ENCODE data around the gene TMEM232. TPM values are rescaled to one million over a fixed set of nuclear protein-coding genes. Genes with fewer than 3 reads are reported as not detected.
A peak's percentile ranks its signal among the peaks of the same experiment; 100 is the strongest.
"Not testable (repeated sequence)": the region's sequence is repeated elsewhere in the genome, so short reads cannot be mapped to it uniquely, and the experiment has no call there.

TMEM232 gene
- total and polyA plus RNA-seq, 4 experiments from 2014 or later: 0.40 to 2.2 (median 1.7) TPM; not detected in 1

- POLR2A ChIA-PET (ENCODE audit: partially characterized antibody): no interaction called here
- H3K4me1 Mint-ChIP-seq: peaks cover 17 to 37% (median 27%) of the 10 kb centered on the region in 4 donors
These were observed 10.3 kb upstream of the TMEM232 start for GRCh38 chr5:110736753-110737152.

GRCh38 chr5:110735556-110735955, 9.1 kb upstream of the TMEM232 start:
- intact Hi-C loops (cut with micrococcal nuclease): loop anchor here (5.0 to 10.0 kb wide), 3 partner anchors 779 to 1979 kb away; partner anchors contain the start of gene STARD4
- Mint-ChIP-seq H3K4me1 (peaks cover 12 to 27% (median 19%) of the 10 kb centered on the region in 4 donors), H3K27me3 (peaks cover 11 to 14% of the 10 kb centered on the region in 2 donors), H3K9me3 (peaks cover 0 to 3% (median 0%) of the 10 kb centered on the region in 8 donors), H3K27ac (no peak overlapping the region), H3K36me3 (peaks cover 4 to 12% of the 10 kb centered on the region in 2 donors), H3K4me3 (peak overlapping the region in 1 of 8 donors; percentile 21)
- ChIA-PET CTCF (ENCODE audit: partially characterized antibody) (no interaction called here), POLR2A (ENCODE audit: partially characterized antibody) (no interaction called here)
- H3K36me3 ChIP-seq (ENCODE audit: insufficient read depth, low read length): no peaks in the 10 kb centered on the region
- peaks cover 18% of the 10 kb centered on the region for H3K4me1 ChIP-seq (ENCODE audit: insufficient read depth, low read length)
- DNase-seq: no peak
- no peak overlapping the region for H3K4me3 ChIP-seq (ENCODE audit: low read length in 2 of 2)
- H3K27ac ChIP-seq (ENCODE audit: low read depth, low read length): no peak overlapping the region
- H3K27me3 ChIP-seq (ENCODE audit: insufficient read depth, low read length): no peaks in the 10 kb centered on the region
- H3K9me3 ChIP-seq (ENCODE audit: control insufficient read depth in 1 of 2, low read length in 2 of 2): no peaks in the 10 kb centered on the region

More at GRCh38 chr5:110736753-110737152, 10.3 kb upstream of the TMEM232 start:
- no peaks in the 10 kb centered on the region for H3K9me3 ChIP-seq (ENCODE audit: control insufficient read depth in 1 of 2, low read length in 2 of 2)
- H3K27me3 ChIP-seq (ENCODE audit: insufficient read depth, low read length): no peaks in the 10 kb centered on the region
- no peak overlapping the region for H3K27ac ChIP-seq (ENCODE audit: low read depth, low read length)
- no peaks in the 10 kb centered on the region for H3K36me3 ChIP-seq (ENCODE audit: insufficient read depth, low read length)
- intact Hi-C loops (cut with micrococcal nuclease): loop anchor here (5.0 to 10.0 kb wide), 3 partner anchors 778 to 1978 kb away; partner anchors contain the start of gene STARD4
- CTCF ChIA-PET (ENCODE audit: partially characterized antibody): interaction anchor here (0.6 kb wide), 1 partner anchor 1142 kb away, joined by 3 read pairs; no protein-coding TSS in a partner anchor
- no peak overlapping the region for H3K4me3 ChIP-seq (ENCODE audit: low read length in 2 of 2)
- H3K9me3 Mint-ChIP-seq: peaks cover 0 to 3% (median 0%) of the 10 kb centered on the region in 8 donors
- peak overlapping the region in 3 of 8 donors; percentile 14 to 61 (median 36) for H3K4me3 Mint-ChIP-seq
- peaks cover 11% of the 10 kb centered on the region in 2 donors for H3K27me3 Mint-ChIP-seq
- H3K36me3 Mint-ChIP-seq: peaks cover 3 to 15% of the 10 kb centered on the region in 2 donors
- DNase-seq: no peak
- H3K4me1 ChIP-seq (ENCODE audit: insufficient read depth, low read length): peaks cover 26% of the 10 kb centered on the region
- peak overlapping the region in 2 of 7 donors; percentile 9 for H3K27ac Mint-ChIP-seq

GRCh38 chr5:110734101-110734500, 7.6 kb upstream of the TMEM232 start:
- DNase-seq: no peak
- Histone ChIP-seq H3K4me1 (ENCODE audit: insufficient read depth, low read length) (peaks cover 7% of the 10 kb centered on the region), H3K4me3 (ENCODE audit: low read length in 2 of 2) (no peak overlapping the region), H3K9me3 (ENCODE audit: control insufficient read depth in 1 of 2, low read length in 2 of 2) (no peaks in the 10 kb centered on the region), H3K27me3 (ENCODE audit: insufficient read depth, low read length) (no peaks in the 10 kb centered on the region), H3K36me3 (ENCODE audit: insufficient read depth, low read length) (no peaks in the 10 kb centered on the region), H3K27ac (ENCODE audit: low read depth, low read length) (no peak overlapping the region)
- ChIA-PET CTCF (ENCODE audit: partially characterized antibody) (no interaction called here), POLR2A (ENCODE audit: partially characterized antibody) (no interaction called here)
- Mint-ChIP-seq H3K27ac (no peak overlapping the region), H3K4me1 (peaks cover 5 to 13% (median 8%) of the 10 kb centered on the region in 4 donors), H3K27me3 (peaks cover 11 to 17% of the 10 kb centered on the region in 2 donors), H3K9me3 (peaks cover 0 to 3% (median 0%) of the 10 kb centered on the region in 8 donors), H3K36me3 (peaks cover 4 to 10% of the 10 kb centered on the region in 2 donors), H3K4me3 (no peak overlapping the region)
- intact Hi-C loops (cut with micrococcal nuclease): loop anchor here (10.0 kb wide), 2 partner anchors 781 to 1981 kb away; partner anchors contain the start of gene STARD4

GRCh38 chr5:110731499-110731898, 5.0 kb upstream of the TMEM232 start:
- DNase-seq; H3K36me3 ChIP-seq (ENCODE audit: insufficient read depth, low read length); H3K27ac Mint-ChIP-seq; H3K36me3 Mint-ChIP-seq; H3K9me3 Mint-ChIP-seq; H3K9me3 ChIP-seq (ENCODE audit: control insufficient read depth in 1 of 2, low read length in 2 of 2); H3K27ac ChIP-seq (ENCODE audit: low read depth, low read length); H3K4me3 Mint-ChIP-seq; H3K27me3 ChIP-seq (ENCODE audit: insufficient read depth, low read length); POLR2A ChIA-PET (ENCODE audit: partially characterized antibody); CTCF ChIA-PET (ENCODE audit: partially characterized antibody); H3K4me1 Mint-ChIP-seq; H3K4me3 ChIP-seq (ENCODE audit: low read length in 2 of 2); H3K4me1 ChIP-seq (ENCODE audit: insufficient read depth, low read length): not testable (repeated sequence)
- intact Hi-C loops (cut with micrococcal nuclease): loop anchor here (10.0 kb wide), 2 partner anchors 783 to 1983 kb away; partner anchors contain the start of gene STARD4
- H3K27me3 Mint-ChIP-seq: peaks cover 10 to 14% of the 10 kb centered on the region in 2 donors

GRCh38 chr5:110727025-110727314, 499 bp upstream of the TMEM232 start:
- H3K27me3 ChIP-seq (ENCODE audit: insufficient read depth, low read length): no peaks in the 10 kb centered on the region
- peak overlapping the region in 6 of 7 donors; percentile 27 to 90 (median 58) for H3K27ac Mint-ChIP-seq
- ChIA-PET POLR2A (ENCODE audit: partially characterized antibody) (interaction anchor here (1.0 to 2.4 kb wide), 3 partner anchors 11 to 1434 kb away, joined by 3 to 9 read pairs (median 4); partner anchors contain the start of gene SLC25A46), CTCF (ENCODE audit: partially characterized antibody) (interaction anchor here (1.0 to 1.1 kb wide), 2 partner anchors 11 to 13 kb away, joined by 3 to 8 read pairs; partner anchors contain the start of gene SLC25A46)
- H3K36me3 ChIP-seq (ENCODE audit: insufficient read depth, low read length): no peaks in the 10 kb centered on the region
- no peaks in the 10 kb centered on the region for H3K4me1 ChIP-seq (ENCODE audit: insufficient read depth, low read length)
- H3K4me3 Mint-ChIP-seq: peak overlapping the region; percentile 79 to 94 (median 86)
- peak overlapping the region; percentile 61 to 75 for H3K4me3 ChIP-seq (ENCODE audit: low read length in 2 of 2)
- H3K4me1 Mint-ChIP-seq: peaks cover 0 to 9% (median 3%) of the 10 kb centered on the region in 4 donors
- H3K9me3 ChIP-seq (ENCODE audit: control insufficient read depth in 1 of 2, low read length in 2 of 2): no peaks in the 10 kb centered on the region
- intact Hi-C loops (cut with micrococcal nuclease): no loop called here
- H3K36me3 Mint-ChIP-seq: peaks cover 0 to 3% of the 10 kb centered on the region in 2 donors
- no peaks in the 10 kb centered on the region for H3K9me3 Mint-ChIP-seq
- DNase-seq: no peak
- peaks cover 0 to 5% of the 10 kb centered on the region in 2 donors for H3K27me3 Mint-ChIP-seq
- H3K27ac ChIP-seq (ENCODE audit: low read depth, low read length): no peak overlapping the region

GRCh38 chr5:110718311-110718710, 8.2 kb downstream of the TMEM232 start:
- no peaks in the 10 kb centered on the region for H3K36me3 ChIP-seq (ENCODE audit: insufficient read depth, low read length)
- POLR2A ChIA-PET (ENCODE audit: partially characterized antibody): no interaction called here
- no peaks in the 10 kb centered on the region for H3K4me1 Mint-ChIP-seq
- H3K27ac Mint-ChIP-seq: no peak overlapping the region
- CTCF ChIA-PET (ENCODE audit: partially characterized antibody): no interaction called here
- no peak for DNase-seq
- H3K36me3 Mint-ChIP-seq: no peaks in the 10 kb centered on the region
- H3K4me3 Mint-ChIP-seq: no peak overlapping the region
- no peaks in the 10 kb centered on the region for H3K4me1 ChIP-seq (ENCODE audit: insufficient read depth, low read length)
- peaks cover 0 to 5% of the 10 kb centered on the region in 2 donors for H3K27me3 Mint-ChIP-seq
- H3K4me3 ChIP-seq (ENCODE audit: low read length in 2 of 2): no peak overlapping the region
- intact Hi-C loops (cut with micrococcal nuclease): no loop called here
- no peaks in the 10 kb centered on the region for H3K9me3 ChIP-seq (ENCODE audit: control insufficient read depth in 1 of 2, low read length in 2 of 2)
- no peaks in the 10 kb centered on the region for H3K9me3 Mint-ChIP-seq
- H3K27ac ChIP-seq (ENCODE audit: low read depth, low read length): no peak overlapping the region
- H3K27me3 ChIP-seq (ENCODE audit: insufficient read depth, low read length): no peaks in the 10 kb centered on the region

- intact Hi-C loops (cut with micrococcal nuclease): no loop called here
- Histone ChIP-seq H3K4me1 (ENCODE audit: insufficient read depth, low read length) (no peaks in the 10 kb centered on the region), H3K9me3 (ENCODE audit: control insufficient read depth in 1 of 2, low read length in 2 of 2) (no peaks in the 10 kb centered on the region), H3K36me3 (ENCODE audit: insufficient read depth, low read length) (no peaks in the 10 kb centered on the region), H3K27me3 (ENCODE audit: insufficient read depth, low read length) (no peaks in the 10 kb centered on the region), H3K4me3 (ENCODE audit: low read length in 2 of 2) (no peak overlapping the region), H3K27ac (ENCODE audit: low read depth, low read length) (no peak overlapping the region)
- H3K36me3 Mint-ChIP-seq: no peaks in the 10 kb centered on the region
- ChIA-PET POLR2A (ENCODE audit: partially characterized antibody) (no interaction called here), CTCF (ENCODE audit: partially characterized antibody) (interaction anchor here (1.2 kb wide), 1 partner anchor 8 kb away, joined by 3 read pairs; no protein-coding TSS in a partner anchor)
- H3K4me1 Mint-ChIP-seq: no peaks in the 10 kb centered on the region
- no peak for DNase-seq
- H3K27me3 Mint-ChIP-seq: peaks cover 2 to 6% of the 10 kb centered on the region in 2 donors
- H3K4me3 Mint-ChIP-seq: no peak overlapping the region
- H3K27ac Mint-ChIP-seq: no peak overlapping the region
- no peaks in the 10 kb centered on the region for H3K9me3 Mint-ChIP-seq
These were observed 9.9 kb downstream of the TMEM232 start for GRCh38 chr5:110716247-110717245.

Measured in CD4-positive, alpha-beta memory T cell (primary cell).